Measurements from ENCODE around the gene TEKT5. TPM values are rescaled to one million over a fixed set of nuclear protein-coding genes. Genes with fewer than 3 reads are reported as not detected.

TEKT5 gene
- total RNA-seq, 2 donors from 2014 or later = 0.31 TPM; not detected in 1

GRCh38 chr16:10611825-10612342, 82.8 kb downstream of the TEKT5 start:
- Histone ChIP-seq H3K9me3 (ENCODE audit: control insufficient read depth, low read length) (no peaks in the 10 kb centered on the region), H3K9ac (ENCODE audit: extremely low read depth, low read length, poor library complexity, severe bottlenecking) (no peak overlapping the region), H3K4me1 (ENCODE audit: control insufficient read depth, insufficient read depth, low read length) (peaks cover 4% of the 10 kb centered on the region), H3K4me3 (ENCODE audit: low read length) (no peak overlapping the region), H3K27ac (ENCODE audit: low read depth, low read length) (no peak overlapping the region), H3K27me3 (ENCODE audit: control insufficient read depth, insufficient read depth, low read length, poor library complexity, severe bottlenecking) (no peaks in the 10 kb centered on the region), H3K36me3 (ENCODE audit: control insufficient read depth, insufficient read depth, low read length) (no peaks in the 10 kb centered on the region)
- Mint-ChIP-seq H3K4me3 (no peak overlapping the region), H3K36me3 (ENCODE audit: low read depth) (no peaks in the 10 kb centered on the region), H3K27me3 (ENCODE audit: insufficient read depth) (peaks cover 5% of the 10 kb centered on the region), H3K4me1 (peaks cover 4% of the 10 kb centered on the region), H3K9me3 (peaks cover 4% of the 10 kb centered on the region), H3K27ac (no peak overlapping the region)
- DNase-seq = no peak
- no peak for TF ChIP-seq CTCF (conservative IDR thresholded peaks at IDR 0.05)
- 83 to 85% methylated on average over 4 to 6 of the region's 6 CpGs for WGBS, 2 experiments (ENCODE audit: insufficient coverage in 1 of 2, insufficient read length in 1 of 2)

DNA sequence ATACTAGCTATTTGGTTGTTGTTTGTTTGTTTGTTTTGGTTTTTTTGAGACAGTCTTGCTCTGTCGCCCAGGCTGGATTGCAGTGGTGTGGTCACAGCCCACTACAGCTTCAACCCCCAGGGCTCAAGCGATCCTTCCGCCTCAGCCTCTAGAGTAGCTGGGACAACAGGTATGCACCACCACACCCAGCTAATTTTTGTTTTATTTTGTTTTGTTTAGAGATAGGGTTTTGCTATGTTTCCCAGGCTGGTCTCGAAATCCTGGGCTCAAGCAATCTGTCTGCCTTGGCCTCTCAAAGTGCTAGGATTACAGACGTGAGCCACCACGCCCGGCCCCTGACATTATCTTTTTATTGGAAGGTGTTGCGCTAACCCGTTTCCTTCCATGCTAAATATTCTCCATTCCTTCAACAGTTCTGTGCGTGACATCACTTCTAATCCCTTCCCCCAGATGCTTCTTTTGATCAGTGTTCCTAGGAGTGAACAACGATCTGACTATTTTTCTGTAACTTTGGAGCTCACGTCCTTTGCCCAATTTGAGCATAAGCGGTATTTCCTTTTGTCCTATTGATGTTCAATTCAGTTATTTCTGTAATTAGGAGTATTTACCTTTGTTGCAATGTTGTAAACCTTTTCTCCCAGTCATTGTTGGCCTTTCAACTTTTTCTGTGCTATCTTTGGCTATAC, 84.1 kb downstream of the TEKT5 start:
- Histone ChIP-seq H3K9me3 (ENCODE audit: control insufficient read depth, low read length) (no peaks in the 10 kb centered on the region), H3K27ac (ENCODE audit: low read depth, low read length) (no peak overlapping the region), H3K36me3 (ENCODE audit: control insufficient read depth, insufficient read depth, low read length) (no peaks in the 10 kb centered on the region), H3K9ac (ENCODE audit: extremely low read depth, low read length, poor library complexity, severe bottlenecking) (no peak overlapping the region), H3K27me3 (ENCODE audit: control insufficient read depth, insufficient read depth, low read length, poor library complexity, severe bottlenecking) (no peaks in the 10 kb centered on the region), H3K4me3 (ENCODE audit: low read length) (no peak overlapping the region), H3K4me1 (ENCODE audit: control insufficient read depth, insufficient read depth, low read length) (no peaks in the 10 kb centered on the region)
- no peak for DNase-seq
- Mint-ChIP-seq H3K36me3 (ENCODE audit: low read depth) (no peaks in the 10 kb centered on the region), H3K27me3 (ENCODE audit: insufficient read depth) (peaks cover 5% of the 10 kb centered on the region), H3K9me3 (peaks cover 4% of the 10 kb centered on the region), H3K27ac (no peak overlapping the region), H3K4me3 (no peak overlapping the region), H3K4me1 (no peaks in the 10 kb centered on the region)
- no peak for TF ChIP-seq CTCF (conservative IDR thresholded peaks at IDR 0.05)
- 91 to 96% methylated on average over 10 to 13 of the region's 13 CpGs for WGBS, 2 experiments (ENCODE audit: insufficient coverage in 1 of 2, insufficient read length in 1 of 2)

GRCh38 chr16:10609402-10609774, 85.3 kb downstream of the TEKT5 start:
- H3K9ac ChIP-seq (ENCODE audit: extremely low read depth, low read length, poor library complexity, severe bottlenecking) = no peak overlapping the region
- Mint-ChIP-seq H3K4me1 (no peaks in the 10 kb centered on the region), H3K27me3 (ENCODE audit: insufficient read depth) (peaks cover 8% of the 10 kb centered on the region), H3K9me3 (peaks cover 4% of the 10 kb centered on the region), H3K27ac (no peak overlapping the region), H3K4me3 (no peak overlapping the region), H3K36me3 (ENCODE audit: low read depth) (no peaks in the 10 kb centered on the region)
- H3K9me3 ChIP-seq (ENCODE audit: control insufficient read depth, low read length) = no peaks in the 10 kb centered on the region
- no peaks in the 10 kb centered on the region for H3K36me3 ChIP-seq (ENCODE audit: control insufficient read depth, insufficient read depth, low read length)
- TF ChIP-seq CTCF (conservative IDR thresholded peaks at IDR 0.05) = no peak
- DNase-seq = no peak
- no peak overlapping the region for H3K27ac ChIP-seq (ENCODE audit: low read depth, low read length)
- H3K4me3 ChIP-seq (ENCODE audit: low read length) = no peak overlapping the region
- WGBS, 2 experiments (ENCODE audit: insufficient coverage in 1 of 2, insufficient read length in 1 of 2) = 87 to 92% methylated on average over 5 to 7 of the region's 7 CpGs
- no peaks in the 10 kb centered on the region for H3K27me3 ChIP-seq (ENCODE audit: control insufficient read depth, insufficient read depth, low read length, poor library complexity, severe bottlenecking)
- H3K4me1 ChIP-seq (ENCODE audit: control insufficient read depth, insufficient read depth, low read length) = no peaks in the 10 kb centered on the region

Measured in endodermal cell (in vitro differentiated cells).